ENCODE data around the gene PGLYRP2.

The PGLYRP2 gene

DNA sequence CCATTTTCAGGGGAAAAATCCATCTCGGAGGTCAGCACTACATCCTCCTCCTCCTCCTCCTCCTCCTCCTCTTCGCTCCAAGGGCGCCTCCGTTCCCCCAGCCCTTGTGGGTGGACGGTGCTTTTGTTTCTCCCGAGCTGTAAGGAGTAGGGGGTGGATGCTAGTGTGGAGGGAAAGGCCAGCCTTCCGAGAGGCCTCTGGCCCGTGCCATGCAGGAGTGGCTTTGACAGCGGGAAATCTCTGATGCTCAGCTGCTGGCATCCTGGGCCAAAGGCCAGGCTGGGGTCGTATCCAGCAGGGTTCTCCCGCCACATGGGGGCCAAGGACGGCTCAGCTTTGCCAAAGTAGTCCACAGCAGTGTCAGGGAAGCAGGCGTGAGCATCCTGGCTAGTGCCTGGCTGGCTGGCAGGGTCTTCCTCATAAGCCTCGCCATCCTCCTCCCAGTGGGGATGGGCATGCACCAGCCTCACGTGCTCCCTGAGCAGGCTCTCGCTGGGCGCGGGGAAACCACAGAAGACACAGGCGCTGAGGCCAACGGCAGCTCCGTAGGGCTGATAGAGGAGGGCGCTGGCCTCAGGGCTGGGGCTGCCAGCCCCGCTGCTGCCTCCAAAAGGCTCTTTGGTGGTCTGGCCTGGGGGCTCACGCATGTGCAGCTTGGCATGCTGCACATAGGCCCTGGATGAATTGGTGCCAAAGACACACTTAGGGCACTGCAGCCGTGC is 40.1 kb downstream of the PGLYRP2 start:
- no peak for DNase-seq (ENCODE audit: low spot score)
- TF ChIP-seq, protein P1, sequence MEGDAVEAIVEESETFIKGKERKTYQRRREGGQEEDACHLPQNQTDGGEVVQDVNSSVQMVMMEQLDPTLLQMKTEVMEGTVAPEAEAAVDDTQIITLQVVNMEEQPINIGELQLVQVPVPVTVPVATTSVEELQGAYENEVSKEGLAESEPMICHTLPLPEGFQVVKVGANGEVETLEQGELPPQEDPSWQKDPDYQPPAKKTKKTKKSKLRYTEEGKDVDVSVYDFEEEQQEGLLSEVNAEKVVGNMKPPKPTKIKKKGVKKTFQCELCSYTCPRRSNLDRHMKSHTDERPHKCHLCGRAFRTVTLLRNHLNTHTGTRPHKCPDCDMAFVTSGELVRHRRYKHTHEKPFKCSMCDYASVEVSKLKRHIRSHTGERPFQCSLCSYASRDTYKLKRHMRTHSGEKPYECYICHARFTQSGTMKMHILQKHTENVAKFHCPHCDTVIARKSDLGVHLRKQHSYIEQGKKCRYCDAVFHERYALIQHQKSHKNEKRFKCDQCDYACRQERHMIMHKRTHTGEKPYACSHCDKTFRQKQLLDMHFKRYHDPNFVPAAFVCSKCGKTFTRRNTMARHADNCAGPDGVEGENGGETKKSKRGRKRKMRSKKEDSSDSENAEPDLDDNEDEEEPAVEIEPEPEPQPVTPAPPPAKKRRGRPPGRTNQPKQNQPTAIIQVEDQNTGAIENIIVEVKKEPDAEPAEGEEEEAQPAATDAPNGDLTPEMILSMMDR (IDR thresholded peaks at IDR 0.05; ENCODE audit: extremely low read depth, insufficient read depth, missing control alignments), result no peak
- in situ Hi-C loops (cut with MboI; ENCODE audit: low pct_unique_long_range_greater_than_20kb, low sequenced_read_pairs, unreplicated experiment), result no loop called here

DNA sequence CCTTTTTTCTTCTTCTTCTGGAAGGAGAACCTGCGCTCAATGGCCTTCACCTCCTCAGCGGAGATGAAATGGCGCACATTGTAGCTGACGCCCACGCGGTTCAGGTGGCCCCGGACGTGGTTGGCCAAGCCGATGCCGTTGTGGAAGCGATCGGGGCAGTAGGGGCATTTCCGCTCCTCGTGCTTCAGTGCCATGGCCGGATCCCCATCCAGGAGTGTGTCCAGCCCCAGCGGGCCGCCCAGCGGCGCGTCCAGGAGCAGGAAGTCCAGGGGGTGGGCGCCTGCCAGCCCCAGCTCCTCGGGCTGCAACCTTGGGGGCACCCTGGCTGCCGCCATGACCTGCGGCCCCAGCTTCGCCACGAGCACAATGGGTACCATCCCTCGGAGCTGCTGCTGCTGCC is 40.7 kb downstream of the PGLYRP2 start:
- in situ Hi-C loops (cut with MboI; ENCODE audit: low pct_unique_long_range_greater_than_20kb, low sequenced_read_pairs, unreplicated experiment), result no loop called here
- TF ChIP-seq, protein P1 (IDR thresholded peaks at IDR 0.05; ENCODE audit: extremely low read depth, insufficient read depth, missing control alignments), result no peak
- DNase-seq (ENCODE audit: low spot score), result no peak

DNA sequence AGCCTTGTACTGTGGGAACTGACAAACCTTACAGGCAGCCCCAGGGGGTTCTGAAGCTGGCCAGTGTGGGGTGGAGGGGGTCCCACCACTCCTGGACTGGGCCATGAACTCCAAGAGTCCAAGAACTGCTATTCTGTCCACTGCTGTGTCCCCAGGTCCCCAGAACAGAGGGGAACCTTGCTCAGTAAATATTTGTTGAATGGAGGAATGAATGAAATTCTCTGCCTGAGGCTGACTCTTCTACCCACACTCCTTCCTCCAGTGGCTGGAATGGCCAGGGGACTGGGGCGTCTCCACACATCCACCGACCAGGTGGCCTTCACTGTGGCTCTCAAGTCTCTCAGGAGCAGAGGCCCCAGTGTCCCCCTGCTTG is 41.2 kb downstream of the PGLYRP2 start:
- DNase-seq (ENCODE audit: low spot score), result no peak
- in situ Hi-C loops (cut with MboI; ENCODE audit: low pct_unique_long_range_greater_than_20kb, low sequenced_read_pairs, unreplicated experiment), result no loop called here
- TF ChIP-seq, protein P1 (IDR thresholded peaks at IDR 0.05; ENCODE audit: extremely low read depth, insufficient read depth, missing control alignments), result no peak

DNA sequence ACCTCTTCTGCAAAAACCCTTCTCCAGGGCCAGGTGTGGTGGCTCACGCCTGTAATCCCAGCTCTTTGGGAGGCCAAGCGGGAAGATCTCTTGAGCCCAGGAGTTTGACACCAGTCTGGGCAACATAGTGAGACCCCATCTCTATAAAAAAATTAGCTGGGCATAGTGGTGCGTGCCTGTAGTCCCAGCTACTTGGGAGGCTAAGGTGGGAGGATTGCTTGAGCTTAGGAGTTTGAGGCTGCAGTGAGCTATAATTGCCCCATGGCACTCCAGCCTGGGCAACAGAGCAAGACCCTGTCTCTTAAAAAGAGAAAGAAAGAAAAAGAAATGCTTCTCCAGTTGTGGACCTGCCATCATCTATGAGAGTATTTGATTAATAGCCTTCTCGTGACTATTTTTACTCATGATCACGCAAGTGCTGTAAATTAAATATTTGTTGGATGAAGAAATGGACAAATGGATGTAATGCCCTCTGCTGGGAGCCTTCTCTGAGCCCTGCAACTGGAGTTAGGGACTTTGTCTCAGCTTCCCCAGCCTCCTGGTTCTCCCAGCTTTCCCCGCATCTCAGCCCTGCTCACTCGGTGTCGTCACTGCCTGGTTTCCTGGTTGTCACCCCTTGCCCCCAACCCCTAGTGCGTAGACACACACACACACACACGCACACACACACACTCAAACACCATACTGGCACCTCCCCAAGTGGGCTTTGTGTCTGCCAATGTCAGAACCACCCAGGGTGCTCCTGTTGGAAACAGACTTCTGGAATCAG is 41.8 kb downstream of the PGLYRP2 start:
- in situ Hi-C loops (cut with MboI; ENCODE audit: low pct_unique_long_range_greater_than_20kb, low sequenced_read_pairs, unreplicated experiment), result no loop called here
- TF ChIP-seq, protein P1 (IDR thresholded peaks at IDR 0.05; ENCODE audit: extremely low read depth, insufficient read depth, missing control alignments), result no peak
- DNase-seq (ENCODE audit: low spot score), result no peak

DNA sequence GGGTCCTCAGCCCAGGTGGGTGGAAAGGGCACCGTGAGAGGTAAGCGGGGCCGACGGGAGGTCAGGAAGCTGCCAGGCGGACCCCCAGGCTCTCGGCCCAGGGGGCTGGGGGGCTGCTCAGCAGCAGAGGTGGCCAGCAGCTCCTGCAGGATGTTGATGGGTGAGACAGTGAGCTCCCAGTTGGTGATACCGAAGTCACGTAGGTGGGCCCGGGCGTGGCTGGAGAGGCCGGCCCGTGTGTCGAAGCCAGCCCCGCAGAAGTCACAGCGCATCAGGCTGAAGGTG is 42.5 kb downstream of the PGLYRP2 start:
- TF ChIP-seq, protein P1 (IDR thresholded peaks at IDR 0.05; ENCODE audit: extremely low read depth, insufficient read depth, missing control alignments), result no peak
- in situ Hi-C loops (cut with MboI; ENCODE audit: low pct_unique_long_range_greater_than_20kb, low sequenced_read_pairs, unreplicated experiment), result no loop called here
- DNase-seq (ENCODE audit: low spot score), result no peak

DNA sequence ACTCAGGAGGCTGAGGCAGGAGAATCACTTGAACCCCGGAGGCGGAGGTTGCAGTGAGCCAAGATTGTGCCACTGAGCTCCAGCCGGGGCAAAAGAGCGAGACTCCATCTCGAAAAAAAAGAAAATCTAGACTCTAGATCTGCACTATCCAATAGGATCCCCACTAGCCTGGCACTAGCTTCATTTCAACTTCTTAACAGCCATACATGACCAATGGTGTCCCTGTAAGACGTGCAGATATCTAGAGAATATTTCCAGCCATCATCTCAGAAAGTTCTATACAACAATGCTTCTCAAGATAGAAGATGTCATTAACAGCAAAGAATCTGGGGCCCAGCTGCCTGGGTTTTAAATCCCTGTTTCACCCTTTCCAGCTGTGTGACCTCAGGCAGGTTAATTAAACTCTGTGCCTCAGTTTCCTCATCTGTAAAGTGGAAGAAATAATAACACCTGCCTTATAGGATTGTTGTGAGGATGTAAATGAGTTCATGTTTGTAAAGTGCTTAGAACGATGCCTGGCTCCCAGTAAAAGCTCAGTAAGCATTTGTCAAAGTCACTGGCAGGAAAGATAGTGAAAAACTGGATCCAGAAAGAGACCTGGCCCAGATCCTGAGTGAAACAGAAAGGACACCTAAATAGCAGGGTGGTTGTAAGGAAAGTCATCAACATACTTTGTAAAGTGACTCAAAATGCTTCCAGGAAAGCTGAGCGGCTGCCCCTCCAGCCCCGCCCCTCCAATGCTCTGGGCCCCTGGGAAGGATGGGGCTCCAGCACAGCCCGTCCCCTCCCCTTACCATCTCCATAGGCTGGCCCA is 43.1 kb downstream of the PGLYRP2 start:
- no peak for DNase-seq (ENCODE audit: low spot score)
- in situ Hi-C loops (cut with MboI; ENCODE audit: low pct_unique_long_range_greater_than_20kb, low sequenced_read_pairs, unreplicated experiment), result no loop called here
- TF ChIP-seq, protein P1 (IDR thresholded peaks at IDR 0.05; ENCODE audit: extremely low read depth, insufficient read depth, missing control alignments), result no peak
